ENCODE measurements around the gene ZNF350. TPM values are rescaled to one million over a fixed set of nuclear protein-coding genes. Genes with fewer than 3 reads are reported as not detected.
A peak's percentile ranks its signal among the peaks of the same experiment; 100 is the strongest.

Gene ZNF350
- total and polyA plus RNA-seq, 2 of the 13 experiments (the other 11 are each of a cell fraction or from before 2014, with no cell fraction given): 3.7 to 6.9 TPM

DNA sequence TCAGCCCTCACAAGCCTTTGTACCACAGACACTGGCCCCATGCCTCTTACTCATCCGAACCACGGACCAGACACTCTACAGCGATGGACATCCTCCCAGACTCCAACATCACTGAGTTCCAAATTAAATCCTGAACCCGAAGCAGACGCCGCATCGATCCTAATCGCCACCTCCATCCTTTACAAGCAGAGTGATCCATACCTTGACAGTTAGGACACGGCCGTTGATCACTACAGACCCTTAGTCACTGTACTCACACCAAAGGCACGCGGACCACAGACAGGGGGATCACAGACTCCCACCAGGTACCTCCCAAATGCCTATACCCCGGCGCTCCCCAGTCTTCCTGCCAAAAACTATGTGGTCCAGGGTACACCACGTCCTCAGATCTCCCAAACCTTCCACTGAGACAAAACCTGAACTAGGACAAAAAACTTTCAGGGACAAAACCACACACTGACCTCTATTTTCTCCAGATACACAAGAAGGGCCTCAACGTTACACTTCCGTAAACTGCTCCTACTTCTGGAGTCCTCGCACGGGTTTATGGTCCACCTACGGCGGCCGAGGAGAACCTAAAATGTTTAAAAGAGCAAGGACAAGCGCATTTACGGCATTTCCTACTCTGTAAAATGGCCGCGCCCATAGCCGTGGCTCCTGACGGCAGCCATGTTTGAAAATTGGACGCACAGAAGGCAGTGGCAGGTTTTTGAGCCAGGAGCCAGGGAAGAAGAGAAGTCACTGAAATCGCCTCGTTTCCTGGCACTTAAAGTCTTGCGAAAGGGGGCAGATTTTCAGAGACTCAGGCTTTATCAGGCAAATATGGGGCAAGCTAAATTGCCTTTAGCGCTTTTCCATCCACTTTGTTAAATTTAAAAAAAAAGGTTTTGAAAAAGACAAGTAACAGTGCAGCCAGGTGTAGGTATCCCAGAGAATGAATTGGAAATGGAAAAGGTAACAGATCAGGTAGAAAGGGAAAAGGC, at the start of gene ZNF350 (continued):
- TF ChIP-seq ZNF512B (CRISPR knock-in tag; IDR thresholded peaks at IDR 0.05; ENCODE audit: borderline replicate concordance) (no peak), KAT8 (CRISPR knock-in tag; IDR thresholded peaks at IDR 0.05) (peak; percentile 99), MEIS2 (CRISPR knock-in tag; IDR thresholded peaks at IDR 0.05) (0 out of 2 replicates have a peak, but pooled peaks have one; percentile 25), FOXJ3 (CRISPR knock-in tag; IDR thresholded peaks at IDR 0.05; ENCODE audit: borderline replicate concordance) (0 out of 2 replicates have a peak, but pooled peaks have one; percentile 59), MBD4 (IDR thresholded peaks at IDR 0.05; ENCODE audit: borderline replicate concordance, low read length) (no peak), DMAP1 (CRISPR knock-in tag; IDR thresholded peaks at IDR 0.05) (peak; percentile 78), TBL1XR1 (IDR thresholded peaks at IDR 0.05; ENCODE audit: borderline replicate concordance, low read length, partially characterized antibody) (no peak), ZNF414 (CRISPR knock-in tag; IDR thresholded peaks at IDR 0.05) (0 out of 2 replicates have a peak, but pooled peaks have one; percentile 8), SRY (CRISPR knock-in tag; IDR thresholded peaks at IDR 0.05) (no peak), BCL6 (CRISPR knock-in tag; IDR thresholded peaks at IDR 0.05) (no peak), ZSCAN12 (CRISPR knock-in tag; IDR thresholded peaks at IDR 0.05) (no peak), ATM (IDR thresholded peaks at IDR 0.05; ENCODE audit: borderline replicate concordance) (no peak), ZBTB7B (CRISPR knock-in tag; IDR thresholded peaks at IDR 0.05) (0 out of 2 replicates have a peak, but pooled peaks have one; percentile 41), TP53 (CRISPR knock-in tag; conservative IDR thresholded peaks at IDR 0.05) (0 out of 2 replicates have a peak, but pooled peaks have one; percentile 62), ZNF205 (CRISPR knock-in tag; IDR thresholded peaks at IDR 0.05) (peak; percentile 74; the same call in 1 of the 2 replicates), ZNF878 (CRISPR knock-in tag; IDR thresholded peaks at IDR 0.05) (no peak), TFAP4 (IDR thresholded peaks at IDR 0.05; ENCODE audit: borderline replicate concordance, low read depth) (no peak), ELF4 (CRISPR knock-in tag; IDR thresholded peaks at IDR 0.05; ENCODE audit: borderline replicate concordance) (peak; percentile 98), SOX6 (IDR thresholded peaks at IDR 0.05) (no peak), SOX6 (CRISPR knock-in tag; IDR thresholded peaks at IDR 0.05) (peak; percentile 64)
- TF ChIP-seq, protein P1, sequence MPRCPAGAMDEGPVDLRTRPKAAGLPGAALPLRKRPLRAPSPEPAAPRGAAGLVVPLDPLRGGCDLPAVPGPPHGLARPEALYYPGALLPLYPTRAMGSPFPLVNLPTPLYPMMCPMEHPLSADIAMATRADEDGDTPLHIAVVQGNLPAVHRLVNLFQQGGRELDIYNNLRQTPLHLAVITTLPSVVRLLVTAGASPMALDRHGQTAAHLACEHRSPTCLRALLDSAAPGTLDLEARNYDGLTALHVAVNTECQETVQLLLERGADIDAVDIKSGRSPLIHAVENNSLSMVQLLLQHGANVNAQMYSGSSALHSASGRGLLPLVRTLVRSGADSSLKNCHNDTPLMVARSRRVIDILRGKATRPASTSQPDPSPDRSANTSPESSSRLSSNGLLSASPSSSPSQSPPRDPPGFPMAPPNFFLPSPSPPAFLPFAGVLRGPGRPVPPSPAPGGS (CRISPR knock-in tag; IDR thresholded peaks at IDR 0.05): no peak
- TF ChIP-seq, protein P2, sequence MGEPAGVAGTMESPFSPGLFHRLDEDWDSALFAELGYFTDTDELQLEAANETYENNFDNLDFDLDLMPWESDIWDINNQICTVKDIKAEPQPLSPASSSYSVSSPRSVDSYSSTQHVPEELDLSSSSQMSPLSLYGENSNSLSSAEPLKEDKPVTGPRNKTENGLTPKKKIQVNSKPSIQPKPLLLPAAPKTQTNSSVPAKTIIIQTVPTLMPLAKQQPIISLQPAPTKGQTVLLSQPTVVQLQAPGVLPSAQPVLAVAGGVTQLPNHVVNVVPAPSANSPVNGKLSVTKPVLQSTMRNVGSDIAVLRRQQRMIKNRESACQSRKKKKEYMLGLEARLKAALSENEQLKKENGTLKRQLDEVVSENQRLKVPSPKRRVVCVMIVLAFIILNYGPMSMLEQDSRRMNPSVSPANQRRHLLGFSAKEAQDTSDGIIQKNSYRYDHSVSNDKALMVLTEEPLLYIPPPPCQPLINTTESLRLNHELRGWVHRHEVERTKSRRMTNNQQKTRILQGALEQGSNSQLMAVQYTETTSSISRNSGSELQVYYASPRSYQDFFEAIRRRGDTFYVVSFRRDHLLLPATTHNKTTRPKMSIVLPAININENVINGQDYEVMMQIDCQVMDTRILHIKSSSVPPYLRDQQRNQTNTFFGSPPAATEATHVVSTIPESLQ (CRISPR knock-in tag; conservative IDR thresholded peaks at IDR 0.05): 0 out of 2 replicates have a peak, but pooled peaks have one; percentile 86

All from HepG2 (cell line).